ENCODE results near the gene EIF4A2.

Gene EIF4A2

DNA sequence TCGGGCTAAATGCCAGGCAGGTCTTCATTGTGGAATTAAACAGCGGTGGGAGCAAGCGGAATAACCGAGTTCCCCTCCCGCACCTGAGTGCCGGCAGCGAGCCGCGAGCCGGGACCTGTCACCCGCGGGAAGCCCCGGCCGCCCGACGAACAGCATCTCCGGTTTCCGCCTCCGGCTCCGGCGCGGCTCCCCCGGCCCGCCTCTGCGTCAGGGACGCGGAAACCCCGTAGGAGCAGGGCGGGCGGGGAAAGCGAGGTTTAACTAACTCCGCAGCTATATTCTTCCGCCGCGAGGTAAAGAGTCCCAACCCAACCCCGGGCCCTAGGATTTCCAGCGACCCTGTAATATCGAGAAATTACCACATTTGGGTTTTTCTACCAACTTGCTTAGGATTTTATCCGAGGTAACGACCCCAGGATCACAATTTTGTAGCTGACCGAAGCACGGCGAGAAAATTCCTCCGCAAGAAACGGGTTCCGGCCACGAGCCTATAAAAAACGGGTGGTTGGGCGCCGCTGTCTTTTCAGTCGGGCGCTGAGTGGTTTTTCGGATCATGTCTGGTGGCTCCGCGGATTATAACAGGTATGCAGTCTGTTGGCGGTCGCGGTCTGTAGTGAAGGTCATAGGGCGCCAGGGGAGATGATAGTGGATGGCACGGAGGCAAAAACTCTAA, at the start of gene EIF4A2:
Gene EIF4A2 (plus strand): TSS at position 520 of the 673 bp plus-strand sequence. CDS start 34 bp downstream, at position 554.
- peak; percentile 90 to 93 for DNase-seq

DNA sequence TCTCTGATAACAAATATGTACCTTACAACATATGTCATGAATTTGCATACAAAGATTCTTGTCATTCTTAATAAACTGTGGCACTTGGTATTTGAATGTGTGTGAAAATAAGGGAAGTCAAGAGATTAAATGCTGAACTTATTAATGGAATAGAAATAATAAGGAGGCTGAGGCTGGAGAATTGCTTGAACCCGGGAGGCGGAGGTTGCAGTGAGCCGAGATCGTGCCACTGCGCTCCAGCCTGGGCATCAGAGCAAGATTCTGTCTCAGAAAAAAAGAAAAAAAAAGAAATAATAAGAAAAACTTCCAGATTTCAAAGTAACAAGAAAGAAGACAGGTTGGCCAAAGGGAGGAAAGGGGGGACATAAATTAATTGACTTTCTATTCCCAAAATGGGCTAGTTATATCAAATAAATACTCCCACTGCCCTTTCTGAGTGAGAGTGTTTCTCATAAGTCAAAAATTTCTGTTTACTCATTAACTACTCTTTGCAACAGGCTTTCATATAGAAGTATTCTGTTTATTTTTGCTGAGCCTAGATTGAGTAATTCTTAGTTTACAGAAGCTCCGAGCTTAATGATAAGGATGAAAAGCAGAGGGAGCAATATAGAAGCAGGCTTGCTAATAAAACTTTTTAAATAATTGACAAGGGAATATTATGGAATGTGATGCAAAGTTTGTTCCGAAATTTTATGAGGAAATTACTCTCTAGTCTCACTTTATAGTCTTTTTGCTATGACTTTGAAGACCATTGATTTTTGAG, 40.6 kb upstream of the EIF4A2 start:
- DNase-seq, result no peak

DNA sequence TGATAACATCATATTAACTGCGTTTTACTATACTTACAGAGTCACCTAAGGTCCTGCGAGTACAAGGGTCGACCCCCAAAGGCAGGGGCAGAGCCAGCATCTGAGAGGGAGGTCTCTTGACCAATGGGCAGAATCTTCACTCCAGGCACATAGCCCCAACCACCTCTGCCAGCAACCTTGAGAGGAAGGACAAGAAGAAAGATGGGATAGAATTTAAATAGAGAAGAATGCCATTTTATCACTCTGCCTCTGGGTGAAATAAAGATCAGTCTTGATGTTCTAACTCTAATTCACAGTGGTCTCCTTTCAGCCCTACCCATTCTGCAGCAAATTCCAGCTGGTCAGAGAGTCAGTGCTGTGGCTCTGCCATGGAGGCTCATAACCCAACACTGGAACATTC, 39.7 kb upstream of the EIF4A2 start:
- no peak for DNase-seq

DNA sequence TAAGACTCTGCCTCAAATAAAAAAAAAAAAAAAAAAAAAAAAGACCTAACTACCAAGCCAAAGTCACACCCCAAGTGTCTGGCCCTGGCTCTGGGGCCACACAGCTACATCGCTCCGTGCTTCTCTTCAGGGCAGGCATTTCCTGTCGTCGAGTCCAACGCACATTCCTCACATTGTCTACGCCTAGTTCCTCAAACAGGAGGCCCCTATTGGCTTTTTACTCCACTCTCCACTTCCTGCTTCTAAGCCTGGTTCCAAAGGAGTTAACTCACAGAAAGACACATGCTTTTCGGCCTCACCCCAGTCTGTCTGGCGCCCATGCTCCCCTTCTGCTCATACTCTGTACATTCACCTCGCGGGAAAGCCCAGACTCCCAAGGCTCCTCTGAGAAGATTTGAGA, 37.4 kb upstream of the EIF4A2 start:
- peak in 1 of 2 donors; percentile 43 for DNase-seq

DNA sequence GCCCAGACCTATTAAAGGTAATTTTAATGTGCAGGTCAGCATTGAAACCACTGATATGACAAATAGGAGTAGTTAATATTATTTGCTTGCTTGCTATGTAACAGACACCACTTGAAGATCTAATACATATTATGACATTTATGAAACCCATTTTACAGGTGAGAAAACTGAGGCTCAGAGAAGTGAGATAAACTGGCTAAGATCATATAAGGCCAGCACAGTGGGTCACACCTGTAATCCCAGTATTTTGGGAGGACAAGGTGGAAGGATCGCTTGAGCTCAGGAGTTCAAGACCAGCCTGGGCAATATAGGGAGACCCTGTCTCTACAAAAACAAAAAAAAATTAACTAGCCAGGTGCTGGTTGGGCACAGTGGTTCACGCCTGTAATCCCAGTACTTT, 33.1 kb upstream of the EIF4A2 start:
- DNase-seq, result no peak

DNA sequence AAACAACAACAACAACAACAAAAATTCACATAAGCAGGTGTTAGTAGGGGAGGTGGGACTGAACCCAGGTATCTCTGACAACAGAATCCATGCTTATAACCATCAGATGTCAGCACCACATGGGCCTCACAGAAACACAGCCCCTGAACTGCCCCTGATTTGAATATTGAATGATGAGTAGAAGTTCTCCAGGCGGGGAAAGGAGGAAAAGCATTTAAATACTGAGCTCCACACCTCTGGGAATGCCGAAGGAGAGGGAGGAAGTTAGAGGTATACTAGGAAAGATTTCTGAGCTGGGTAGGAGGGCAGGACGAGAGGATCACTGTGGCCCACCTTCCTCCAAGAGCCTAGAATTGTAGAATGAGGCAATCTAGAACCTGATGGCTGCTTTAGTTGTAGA, 31.9 kb upstream of the EIF4A2 start:
- DNase-seq, result no peak

DNA sequence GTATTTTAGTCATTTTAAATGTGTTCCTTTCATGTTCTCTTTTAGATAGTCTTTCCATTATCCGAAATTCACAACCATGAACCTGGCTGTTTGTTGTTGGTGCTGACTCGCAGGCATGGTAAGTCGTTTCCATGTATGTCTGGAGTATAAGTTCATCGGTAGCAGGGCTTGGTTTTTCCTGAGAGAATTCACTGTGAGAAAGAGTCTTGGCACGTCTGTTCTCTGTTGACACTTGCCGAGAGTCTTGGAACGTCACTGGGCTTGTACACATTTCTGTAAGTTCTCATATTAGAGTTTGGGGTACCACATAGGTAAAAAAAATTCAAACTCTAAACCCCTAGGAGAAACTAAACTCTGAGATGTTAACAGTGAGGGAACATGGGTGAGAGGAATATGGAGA, 29.4 kb upstream of the EIF4A2 start:
- no peak for DNase-seq

DNA sequence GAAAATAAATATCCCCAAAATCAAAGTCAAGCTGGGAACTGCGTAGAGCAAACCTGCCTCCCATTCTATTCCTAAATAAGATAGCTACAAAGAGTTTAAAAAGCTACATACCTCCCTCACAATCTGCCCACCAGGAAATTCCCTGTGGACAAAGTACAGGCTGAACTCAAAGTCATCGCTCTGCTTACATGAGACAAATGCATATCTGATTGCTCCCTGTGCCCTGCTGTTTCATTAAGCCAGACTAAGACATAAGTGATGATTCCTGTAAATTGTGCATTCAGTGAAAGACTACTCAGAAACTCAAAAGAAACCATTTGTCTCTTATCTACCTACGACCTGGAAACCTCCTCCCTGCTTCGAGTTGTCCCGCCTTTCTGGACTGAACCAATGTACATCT, 28.5 kb upstream of the EIF4A2 start:
- DNase-seq, result no peak

DNA sequence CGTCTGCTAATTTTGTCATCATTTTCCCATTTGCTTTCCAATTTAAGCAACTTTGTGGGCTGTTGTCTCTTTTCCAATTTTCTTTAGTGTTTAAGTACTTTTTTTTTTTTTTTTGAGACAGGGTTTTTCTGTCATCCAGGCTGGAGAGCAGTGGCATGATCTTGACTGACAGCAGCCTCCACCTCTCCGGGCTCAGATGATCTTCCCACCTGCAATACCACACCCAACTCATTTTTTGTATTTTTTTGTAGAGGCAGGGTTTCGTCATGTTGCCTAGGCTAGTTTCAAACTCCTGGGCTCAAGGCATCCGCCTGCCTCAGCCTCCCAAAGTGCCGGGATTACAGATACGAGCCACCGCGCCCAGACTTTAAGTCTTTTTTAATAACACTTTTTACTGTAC, 26.2 kb upstream of the EIF4A2 start:
- DNase-seq, result no peak

DNA sequence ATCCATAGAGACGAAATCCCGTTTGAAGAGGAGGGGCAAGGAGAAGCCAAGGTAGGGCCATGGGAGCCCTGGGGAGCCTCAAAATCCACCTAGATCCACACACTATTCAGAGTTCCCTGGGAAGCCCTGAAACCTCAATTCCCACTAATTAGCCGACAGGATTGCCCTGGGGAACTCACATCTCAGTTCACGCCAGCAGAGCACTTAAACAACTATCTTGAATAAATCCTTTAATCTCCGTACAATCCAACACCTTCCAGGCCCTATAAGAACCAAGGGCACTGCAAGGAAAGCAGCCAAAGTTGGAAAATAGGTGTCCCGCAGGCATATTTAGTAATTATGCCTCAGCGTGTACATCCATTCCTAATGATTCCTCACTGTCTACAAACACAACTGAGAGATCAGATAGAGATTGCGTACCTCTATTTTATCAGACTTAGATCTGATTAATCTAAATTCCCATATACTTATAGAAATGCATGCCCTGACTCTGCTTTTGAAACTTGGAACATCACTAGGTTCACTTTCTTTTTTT, 25.6 kb upstream of the EIF4A2 start:
- no peak for DNase-seq

DNA sequence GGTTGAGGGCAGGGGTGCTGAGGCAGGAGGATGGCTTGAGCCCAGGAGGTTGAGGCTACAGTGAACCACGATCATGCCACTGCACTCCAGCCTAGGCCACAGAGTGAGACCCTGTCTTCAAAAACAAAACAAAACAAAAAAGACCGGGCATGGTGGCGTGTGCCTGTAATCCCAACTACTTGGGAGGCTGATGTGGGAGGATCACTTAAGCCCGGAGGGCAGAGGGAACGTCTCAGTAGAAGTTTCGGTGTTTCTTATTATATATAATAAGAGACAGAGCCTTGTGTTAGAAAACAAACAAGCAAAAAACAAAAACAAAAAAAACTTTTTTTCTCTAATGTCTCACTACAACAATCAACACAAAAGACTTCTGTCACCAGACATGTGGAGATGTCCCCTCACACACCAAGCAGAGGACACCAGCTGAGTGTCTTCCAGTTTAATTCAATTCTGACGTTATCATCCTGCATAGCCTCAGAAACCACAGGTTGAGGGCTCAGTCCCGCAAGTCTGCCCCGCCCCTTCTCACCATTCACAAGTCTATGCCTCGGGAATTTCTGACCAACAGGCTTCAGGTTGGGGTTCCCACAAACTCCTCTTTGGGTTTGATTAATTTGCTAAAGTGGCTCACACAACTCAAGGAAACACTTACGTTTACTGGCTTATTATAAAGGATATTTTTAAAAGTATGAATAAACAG, 24.0 kb upstream of the EIF4A2 start:
- no peak for DNase-seq

DNA sequence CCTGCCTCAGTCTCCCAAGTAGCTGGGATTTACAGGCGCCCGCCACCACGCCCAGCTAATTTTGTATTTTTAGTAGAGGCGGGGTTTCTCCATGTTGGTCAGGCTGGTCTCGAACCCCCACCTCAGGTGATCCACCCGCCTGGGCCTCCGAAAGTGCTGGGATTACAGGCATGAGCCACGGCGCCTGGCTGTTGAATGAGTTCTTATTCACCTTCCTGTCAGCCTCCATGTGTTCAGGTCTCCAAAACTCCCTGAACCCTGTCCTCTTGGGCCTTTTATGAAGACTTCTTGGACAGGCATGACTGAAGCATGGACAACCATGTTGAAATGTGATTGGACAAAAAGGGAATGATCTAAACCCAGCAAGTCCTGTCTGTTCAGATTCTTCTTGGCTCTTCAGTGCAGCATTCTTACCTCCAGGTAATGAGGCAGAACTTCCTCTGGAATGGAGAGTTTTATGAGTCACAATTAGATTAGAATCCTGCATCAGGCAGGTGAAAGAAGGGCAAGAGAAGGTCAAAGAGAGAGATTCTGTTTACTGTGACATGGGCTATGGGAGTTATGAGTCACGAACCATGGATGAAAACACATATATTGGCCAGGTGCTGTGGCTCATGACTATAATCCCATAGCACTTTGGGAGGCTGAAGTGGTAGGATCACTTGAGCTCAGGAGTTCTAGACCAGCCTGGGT, 23.1 kb upstream of the EIF4A2 start:
- DNase-seq, result no peak

DNA sequence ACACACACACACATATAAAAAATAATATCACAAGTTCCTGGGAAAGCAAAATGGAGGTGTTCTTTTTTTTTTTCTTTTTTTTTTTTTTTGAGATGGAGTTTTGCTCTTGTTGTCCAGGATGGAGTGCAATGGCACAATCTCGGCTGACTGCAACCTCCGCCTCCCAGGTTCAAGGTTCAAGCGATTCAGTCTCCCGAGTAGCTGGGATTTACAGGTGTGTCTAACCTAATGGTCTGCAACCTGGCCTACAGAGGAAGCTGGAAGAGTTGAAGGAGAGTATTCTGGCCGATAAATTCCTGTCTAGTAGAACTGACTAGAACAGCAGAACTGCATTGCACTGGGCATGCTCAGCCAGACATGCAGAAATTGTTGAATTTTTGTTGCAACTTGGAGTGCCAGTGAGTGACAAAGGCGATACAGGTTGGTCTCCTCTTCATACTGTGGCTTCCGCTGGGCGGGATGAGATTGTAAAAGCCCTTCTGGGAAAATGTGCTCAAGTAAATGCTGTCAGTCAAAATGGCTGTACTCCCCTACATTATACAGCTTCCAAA, 22.4 kb upstream of the EIF4A2 start:
- no peak for DNase-seq

DNA sequence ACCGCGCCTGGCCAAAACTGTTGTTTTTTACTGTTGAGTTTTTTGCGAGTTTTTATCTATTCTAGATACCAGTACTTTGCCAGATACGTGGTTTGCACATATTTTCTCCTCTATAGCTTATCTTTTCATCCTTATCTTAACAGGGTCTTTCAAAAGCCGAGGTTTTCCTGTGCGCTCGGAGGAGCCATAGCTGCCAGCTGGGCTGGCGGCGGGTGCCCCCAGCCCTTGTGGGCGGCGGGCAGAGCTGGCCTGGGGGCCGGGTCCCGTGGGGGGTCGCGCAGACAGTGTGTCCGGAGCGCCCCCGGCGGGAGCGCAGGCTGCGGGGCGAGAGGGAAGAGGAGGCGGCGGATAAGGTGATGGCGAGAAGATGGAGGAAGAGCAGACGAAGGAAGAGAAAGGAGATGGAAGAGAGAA, 11.1 kb upstream of the EIF4A2 start:
- no peak for DNase-seq

DNA sequence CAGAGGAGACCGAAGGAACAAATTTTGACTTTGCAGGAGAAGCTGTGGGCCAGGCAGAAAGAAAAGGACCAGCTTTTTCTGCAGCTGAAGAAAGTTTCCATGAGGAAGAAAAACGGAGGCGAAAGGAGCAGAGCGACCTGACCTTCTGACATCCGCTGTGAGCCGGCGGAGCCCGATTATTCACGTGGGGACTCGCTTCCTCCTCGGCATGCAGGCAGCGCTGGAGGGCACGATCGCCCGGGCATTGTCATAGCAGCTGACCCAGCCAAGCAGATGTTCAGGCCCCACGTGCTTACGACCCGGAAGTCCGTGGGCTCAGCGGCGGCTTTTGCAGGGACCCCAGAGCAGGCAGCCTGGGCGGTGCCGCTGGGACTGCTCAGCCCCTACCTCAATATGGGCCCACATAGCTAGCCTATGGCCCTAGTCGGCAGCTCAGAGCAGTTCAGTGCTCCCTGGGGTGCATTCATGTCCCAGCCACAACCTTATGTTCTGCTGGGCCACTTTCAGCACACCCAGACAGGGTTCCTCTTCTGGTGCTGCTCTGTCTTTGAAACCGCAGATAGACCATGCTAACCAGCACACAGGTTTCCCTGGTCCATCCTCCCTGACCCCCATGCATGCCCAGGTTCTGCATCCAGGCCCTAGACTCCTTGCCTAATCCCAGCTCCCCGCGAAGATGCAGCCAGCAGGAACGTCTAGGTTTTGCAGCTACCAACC, 10.5 kb upstream of the EIF4A2 start:
- peak; percentile 56 to 72 for DNase-seq

DNA sequence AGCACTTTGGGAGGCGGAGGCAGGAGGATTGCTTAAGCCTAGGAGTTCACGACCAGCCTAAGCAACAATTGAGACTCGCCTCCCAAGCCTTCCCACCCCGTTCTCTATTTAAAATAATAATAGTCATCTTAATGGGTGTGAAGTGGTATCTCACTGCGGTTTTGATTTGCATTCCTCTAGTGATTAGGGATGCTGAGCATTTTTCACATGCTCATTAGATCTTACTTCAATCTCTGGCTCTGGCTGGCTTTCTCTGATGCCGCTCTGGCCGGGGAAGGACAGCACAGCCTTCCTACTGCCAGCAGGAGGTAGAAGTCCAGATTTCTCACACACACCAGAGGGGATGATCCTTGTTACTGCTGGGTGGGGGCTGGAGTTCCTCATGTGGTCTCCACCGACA, 7.4 kb upstream of the EIF4A2 start:
- DNase-seq, result no peak

DNA sequence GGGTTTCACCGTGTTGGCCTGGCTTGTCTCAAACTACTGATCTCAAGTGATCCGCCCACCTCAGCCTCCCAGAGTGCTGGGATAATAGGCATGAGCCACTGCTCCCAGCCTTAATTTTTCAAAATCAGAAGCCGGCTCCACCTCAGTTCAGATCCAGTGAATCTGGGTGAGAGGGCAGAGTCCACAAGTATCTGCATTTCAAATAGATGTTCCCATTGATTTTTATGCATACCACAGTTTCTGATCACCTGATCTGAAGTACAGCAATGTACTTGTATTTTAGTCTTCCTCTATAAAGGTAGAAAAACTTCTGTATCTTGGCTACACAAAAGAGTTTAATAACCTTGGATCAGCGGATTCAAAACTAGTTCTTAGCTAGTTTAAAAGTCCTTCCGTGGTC, 4.2 kb upstream of the EIF4A2 start:
- DNase-seq, result no peak

DNA sequence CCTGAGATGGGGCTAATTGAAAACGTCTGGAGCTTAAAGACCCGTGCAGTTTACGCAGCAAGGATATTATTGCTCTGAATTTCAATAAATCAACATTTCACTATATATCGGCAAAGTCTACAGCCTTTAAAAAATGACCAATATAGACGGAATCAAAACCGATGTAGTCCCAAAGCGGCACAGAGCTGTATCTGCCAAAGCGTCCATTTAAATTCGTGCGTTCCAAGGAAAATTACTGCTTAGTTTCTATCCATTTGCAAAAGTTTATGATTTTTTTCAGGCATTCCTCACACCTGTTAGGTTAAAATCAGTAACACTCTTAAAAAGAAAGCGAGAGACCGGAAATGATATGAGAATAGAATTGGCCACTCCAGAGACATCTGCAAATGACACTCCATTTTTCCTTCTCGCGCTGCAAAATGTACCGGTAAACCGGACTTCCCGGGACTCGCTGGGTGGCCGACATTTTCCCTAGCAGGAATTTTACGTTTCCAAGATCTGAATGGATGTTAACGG, 777 bp upstream of the EIF4A2 start:
- no peak for DNase-seq

DNA sequence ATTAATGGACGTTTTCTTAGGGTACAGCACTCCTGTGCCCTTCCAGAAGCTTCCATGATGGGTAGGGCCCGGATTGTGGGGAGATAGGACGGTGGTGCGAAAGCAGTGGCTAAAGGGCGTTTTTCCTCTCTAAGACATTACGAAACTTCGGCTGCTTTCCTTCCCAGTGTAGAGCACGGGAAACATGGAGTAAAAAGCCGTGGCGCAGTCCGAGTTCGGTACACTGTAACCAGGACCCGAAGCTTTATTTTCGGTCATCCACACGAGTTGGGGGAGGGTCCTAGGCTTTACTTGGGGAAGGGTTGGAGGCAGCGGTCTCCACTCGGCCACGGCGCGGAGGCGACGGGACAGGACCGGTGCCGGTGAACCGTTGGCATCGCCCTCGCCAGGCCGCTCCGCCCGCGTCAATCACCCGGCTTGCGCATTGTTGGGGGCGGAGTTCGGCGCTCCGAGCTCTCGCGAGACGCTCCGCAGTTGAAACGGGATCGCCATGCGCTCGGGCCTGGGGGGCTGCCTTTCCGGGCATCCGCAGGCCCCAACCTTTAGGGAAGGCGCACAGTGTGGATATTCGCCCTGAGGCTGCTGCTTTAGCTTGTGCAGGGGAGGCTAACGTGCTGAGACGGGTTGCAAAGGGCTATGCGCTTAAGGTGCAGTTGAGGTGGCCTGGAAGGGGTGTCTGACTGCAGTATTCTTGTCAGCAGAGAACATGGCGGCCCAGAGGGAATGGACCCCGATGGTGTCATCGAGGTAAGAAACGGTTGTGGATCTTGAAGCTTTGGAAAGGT, 546 bp downstream of the EIF4A2 start:
- DNase-seq, result peak; percentile 83 to 84

DNA sequence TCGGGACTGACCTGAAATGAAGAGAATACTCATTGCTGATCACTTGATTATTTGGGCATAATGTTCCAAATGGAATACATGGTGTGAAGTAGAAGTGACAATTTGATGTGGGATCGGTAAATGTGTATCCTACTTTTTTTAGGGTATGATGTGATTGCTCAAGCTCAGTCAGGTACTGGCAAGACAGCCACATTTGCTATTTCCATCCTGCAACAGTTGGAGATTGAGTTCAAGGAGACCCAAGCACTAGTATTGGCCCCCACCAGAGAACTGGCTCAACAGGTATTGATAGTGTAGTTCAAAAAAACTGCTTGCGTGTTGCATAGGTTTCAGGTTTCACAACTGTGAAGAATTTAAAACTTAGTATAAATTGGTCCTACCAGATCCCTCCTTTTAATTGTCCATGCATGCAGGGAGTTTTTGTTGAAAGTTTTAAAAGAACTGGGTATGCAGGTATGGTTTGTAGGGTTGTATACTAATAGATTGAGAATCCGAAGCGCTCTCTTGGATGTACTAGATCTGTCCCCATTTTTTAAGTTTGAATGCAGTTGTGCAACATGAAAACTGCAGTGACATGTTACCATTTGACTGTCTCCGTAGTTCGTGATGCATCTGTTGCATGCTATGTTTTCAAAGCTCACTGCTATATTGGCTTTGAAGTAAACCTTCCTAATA, 1.6 kb downstream of the EIF4A2 start:
- peak in 1 of 2 donors; percentile 9 for DNase-seq

Data from CD4-positive, alpha-beta T cell treated with Interleukin-4 for 1 hour (primary cell).